Aorta (tissue), 5 donors: ENCODE results near the gene FRMD1. TPM values are rescaled to one million over a fixed set of nuclear protein-coding genes. Genes with fewer than 3 reads are reported as not detected.

Experiments used
- ATAC-seq: fragments of 200-7000 bp; cut with Tn5 transposase; one replicate; pipeline ENCODE4 v1.9.1; 2022; ENCODE audit warnings: moderate library complexity; ENCODE audit not compliant: low FRiP score
- DNase-seq, 2 donors: peaks; one replicate each; pipeline ENCODE4 v3.0.0-alpha.2; 2020
- H3K27ac ChIP-seq, 2 donors: one replicate each; pipeline ENCODE4 v1.5.1; 2013; ENCODE audit warnings: low read length in 2 of 2, mild to moderate bottlenecking in 2 of 2, moderate library complexity in 2 of 2, control low read depth in 1 of 2, inconsistent platforms in 1 of 2, low read depth in 1 of 2
- H3K27me3 ChIP-seq, 2 donors: one replicate each; pipeline ENCODE4 v1.6.1; 2013; ENCODE audit warnings: control low read depth in 1 of 2, low read length in 1 of 2, mild to moderate bottlenecking in 1 of 2, moderate library complexity in 1 of 2; ENCODE audit not compliant: insufficient read depth in 2 of 2, control insufficient read depth in 1 of 2
- H3K36me3 ChIP-seq, 2 donors: one replicate each; pipeline ENCODE4 v1.6.1; 2013; ENCODE audit warnings: control low read depth in 1 of 2, low read length in 1 of 2, mild to moderate bottlenecking in 1 of 2; ENCODE audit not compliant: insufficient read depth in 2 of 2, control insufficient read depth in 1 of 2
- H3K4me1 ChIP-seq, 2 donors: one replicate each; pipeline ENCODE4 v1.6.1; 2013; ENCODE audit warnings: low read length in 2 of 2, control low read depth in 1 of 2, mild to moderate bottlenecking in 1 of 2, moderate library complexity in 1 of 2; ENCODE audit not compliant: insufficient read depth in 2 of 2, control insufficient read depth in 1 of 2
- H3K4me3 ChIP-seq, 2 donors: one replicate each; pipeline ENCODE4 v1.5.1; 2013; ENCODE audit warnings: low read length in 2 of 2, control low read depth in 1 of 2, mild to moderate bottlenecking in 1 of 2
- H3K9me3 ChIP-seq: one replicate; pipeline ENCODE4 v1.6.1; 2013; ENCODE audit warnings: mild to moderate bottlenecking, low read length; ENCODE audit not compliant: control insufficient read depth
- WGBS, 2 donors: extraction: QIAGEN DNeasy Blood & Tissue Kit; methylation state at CpG; one replicate each; pipeline ENCODE4 v1.1.7; 2013; 5-methylcytosine and 5-hydroxymethylcytosine counted together
- intact Hi-C, 2 donors: fragments of 100-400 bp; cut with DNase I; formaldehyde crosslinking; loops; one replicate each; pipeline versions ENCODE4 v1.14.2 to v1.15.0; 2022
- polyA plus RNA-seq, 2 donors: library from polyadenylated mRNA; stranded (reverse); fragments of 200-250 nt; gene quantifications; one replicate each; pipeline ENCODE4 v1.2.3, GENCODE V29; 2013
- total RNA-seq, 2 donors: library from RNA; stranded (reverse); fragmentation: NEBNext Ultra II Directional; extraction: Animal tissue kit (Norgen Biotek cat#: 25700); gene quantifications; one replicate each; pipeline ENCODE4 v1.2.1, GENCODE V29; 2021
- donor health status: healthy with polysubstance abuse.
- donor health status: Bipolar disorder and iron deficiency.
- donor health status: DM: no; HTN: no; CAD: no.
- donor health status: DM: no; HTN: no; CAD: no.
- donor health status: DM: yes; HTN: yes; CAD: no.

Gene FRMD1
- total and polyA plus RNA-seq, 4 donors: 0.03 to 0.38 (median 0.13) TPM

DNA sequence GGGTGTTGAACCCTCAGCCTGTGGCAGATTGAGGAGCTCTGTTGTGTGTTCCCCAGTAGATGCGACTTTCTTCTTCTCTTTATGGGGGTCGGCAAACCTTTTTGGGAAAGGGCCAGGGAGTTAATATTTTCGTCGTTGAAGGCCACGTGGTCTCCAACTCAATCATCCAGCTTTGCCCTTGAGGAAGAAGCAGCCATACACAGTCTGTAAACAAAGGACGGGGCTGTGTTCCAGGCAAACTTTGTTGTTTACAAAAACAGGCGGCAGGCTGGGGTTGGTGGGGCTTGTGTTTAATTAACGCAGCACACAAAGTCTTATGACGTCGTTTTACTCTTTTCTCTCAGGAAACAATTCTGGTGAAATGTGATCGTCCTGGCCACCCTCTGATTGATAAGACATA is 61.4 kb downstream of the FRMD1 start:
- intact Hi-C loops: no loop called here
- Histone ChIP-seq H3K27ac (no peak overlapping the region), H3K36me3 (no peaks in the 10 kb centered on the region), H3K27me3 (peaks cover 0 to 2% of the 10 kb centered on the region in 2 donors), H3K4me3 (no peak overlapping the region), H3K4me1 (no peaks in the 10 kb centered on the region), H3K9me3 (peaks cover 2% of the 10 kb centered on the region)
- DNase-seq: no peak
- ATAC-seq: no peak
- 74 to 77% methylated on average over 11 of the region's 11 CpGs for WGBS, 2 donors

- intact Hi-C loops: no loop called here
- 86 to 90% methylated on average over 18 of the region's 18 CpGs for WGBS, 2 donors
- ATAC-seq: peak; percentile 24
These were observed 62.1 kb downstream of the FRMD1 start for GRCh38 chr6:168016721-168017525.

GRCh38 chr6:168016176-168016620 is 62.8 kb downstream of the FRMD1 start:
- ATAC-seq: no peak
- Histone ChIP-seq H3K4me3 (no peak overlapping the region), H3K36me3 (no peaks in the 10 kb centered on the region), H3K9me3 (peaks cover 3% of the 10 kb centered on the region), H3K27me3 (peaks cover 0 to 2% of the 10 kb centered on the region in 2 donors), H3K4me1 (no peaks in the 10 kb centered on the region), H3K27ac (no peak overlapping the region)
- WGBS, 2 donors: 96 to 97% methylated on average over 18 of the region's 18 CpGs
- intact Hi-C loops: no loop called here
- no peak for DNase-seq

More at GRCh38 chr6:168016721-168017525, 62.1 kb downstream of the FRMD1 start:
- DNase-seq: no peak
- H3K27ac ChIP-seq: no peak overlapping the region
- no peak overlapping the region for H3K4me3 ChIP-seq
- H3K9me3 ChIP-seq: peaks cover 3% of the 10 kb centered on the region
- no peaks in the 10 kb centered on the region for H3K36me3 ChIP-seq
- H3K27me3 ChIP-seq: peaks cover 0 to 2% of the 10 kb centered on the region in 2 donors
- H3K4me1 ChIP-seq: no peaks in the 10 kb centered on the region

- 85 to 89% methylated on average over 14 of the region's 14 CpGs for WGBS, 2 donors
- H3K36me3 ChIP-seq: no peaks in the 10 kb centered on the region
- no peaks in the 10 kb centered on the region for H3K4me1 ChIP-seq
- H3K27me3 ChIP-seq: peaks cover 0 to 2% of the 10 kb centered on the region in 2 donors
- no peak overlapping the region for H3K4me3 ChIP-seq
- DNase-seq (no peak), ATAC-seq (no peak)
- H3K9me3 ChIP-seq: peaks cover 3% of the 10 kb centered on the region
- intact Hi-C loops: no loop called here
- no peak overlapping the region for H3K27ac ChIP-seq
These were observed 63.4 kb downstream of the FRMD1 start for GRCh38 chr6:168015482-168016175.

DNA sequence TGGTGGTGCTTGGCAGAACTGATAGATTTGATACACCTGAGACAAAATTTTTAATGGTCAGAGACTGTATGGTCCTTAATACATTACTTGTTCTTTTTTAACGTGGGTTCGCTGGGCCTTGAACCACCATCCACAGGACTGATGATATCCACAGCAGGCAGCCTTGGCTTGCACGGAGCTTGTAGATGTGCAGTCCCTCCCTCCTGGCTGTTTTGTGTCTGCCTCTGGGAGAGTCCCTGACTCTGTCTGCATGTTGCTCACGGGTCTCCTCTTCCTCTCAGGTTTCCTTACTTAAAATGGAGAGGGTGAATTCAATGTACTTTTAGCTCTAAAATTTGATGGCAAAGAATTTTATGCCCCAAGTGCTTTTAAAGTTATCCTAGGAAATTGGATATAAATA is 64.0 kb downstream of the FRMD1 start:
- H3K36me3 ChIP-seq: no peaks in the 10 kb centered on the region
- no peak for DNase-seq

DNA sequence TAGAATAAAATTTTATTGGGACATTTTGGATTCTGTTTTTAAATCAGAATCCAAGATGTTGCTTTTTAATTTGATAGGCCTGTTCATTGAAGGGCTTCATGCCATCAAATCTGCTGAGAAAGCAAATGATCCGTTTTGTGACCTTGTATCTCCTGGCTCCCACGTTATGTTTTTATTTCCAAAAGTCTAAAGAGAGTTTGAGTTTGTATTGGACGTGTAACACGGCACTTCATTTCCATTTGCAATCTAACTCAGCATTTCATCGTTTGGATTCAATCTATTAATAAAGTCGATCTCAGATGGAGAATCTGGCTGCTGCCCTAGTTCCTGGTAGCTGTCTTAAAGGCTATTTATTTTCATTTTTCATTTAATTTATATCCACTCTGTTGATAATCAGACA is 64.6 kb downstream of the FRMD1 start:
- ATAC-seq (no peak), DNase-seq (no peak)
- no peaks in the 10 kb centered on the region for H3K4me1 ChIP-seq
- no peak overlapping the region for H3K27ac ChIP-seq
- WGBS, 2 donors: 1 to 5% methylated on average over 6 of the region's 6 CpGs
- no peak overlapping the region for H3K4me3 ChIP-seq
- H3K36me3 ChIP-seq: no peaks in the 10 kb centered on the region
- peaks cover 0 to under 1% of the 10 kb centered on the region in 2 donors for H3K27me3 ChIP-seq
- H3K9me3 ChIP-seq: peaks cover 1% of the 10 kb centered on the region
- intact Hi-C loops: no loop called here

More for the DNA sequence above, 64.0 kb downstream of the FRMD1 start:
- no peak for ATAC-seq
- Histone ChIP-seq H3K9me3 (peaks cover 3% of the 10 kb centered on the region), H3K27me3 (peaks cover 0 to 2% of the 10 kb centered on the region in 2 donors), H3K4me1 (no peaks in the 10 kb centered on the region), H3K27ac (no peak overlapping the region), H3K4me3 (no peak overlapping the region)
- WGBS, 2 donors: 81 to 92% methylated on average over 4 of the region's 4 CpGs
- intact Hi-C loops: no loop called here

- 87 to 94% methylated on average over 7 of the region's 7 CpGs for WGBS, 2 donors
- intact Hi-C loops: no loop called here
- ATAC-seq: no peak
These were observed 65.6 kb downstream of the FRMD1 start for GRCh38 chr6:168013250-168013915.

DNA sequence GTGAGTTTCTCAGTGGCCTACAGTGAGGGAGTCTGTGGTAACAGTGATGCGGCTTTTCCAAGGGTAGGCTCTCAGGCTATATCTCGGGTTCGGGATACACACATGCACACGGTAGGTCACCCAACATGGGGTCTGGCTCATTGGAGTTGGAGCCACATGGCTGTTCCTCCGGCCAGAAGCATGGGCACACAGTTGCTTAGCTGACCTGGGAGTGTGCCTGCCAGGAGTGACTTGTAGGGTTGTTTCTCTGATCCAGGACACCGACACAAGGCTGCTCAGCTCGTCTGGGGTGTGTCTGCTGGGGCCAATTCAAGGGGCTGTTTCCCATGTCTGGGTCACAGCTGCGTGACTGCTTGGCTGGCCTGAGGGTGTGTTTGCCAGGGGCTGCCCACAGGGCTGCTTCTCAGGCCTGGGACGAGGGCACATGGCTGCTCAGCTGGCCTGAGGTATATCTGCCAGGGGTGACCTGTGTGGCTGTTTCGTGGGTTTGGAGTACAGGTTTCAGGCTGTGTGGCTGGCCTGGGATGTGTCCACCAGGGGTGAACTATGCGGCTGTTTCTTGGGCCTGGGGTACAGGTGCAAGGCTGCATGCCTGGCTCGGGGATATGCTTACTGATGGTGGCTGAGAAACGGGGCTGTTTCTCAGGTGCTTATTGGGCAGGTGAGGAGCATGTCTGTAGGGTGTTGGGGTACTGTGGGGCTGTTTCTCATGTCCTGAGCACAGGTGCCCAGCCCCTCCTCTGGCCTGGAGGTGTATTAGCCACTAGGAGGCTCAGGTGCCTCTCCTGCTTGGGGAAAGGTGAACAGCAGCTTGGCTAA is 66.4 kb downstream of the FRMD1 start:
- WGBS, 2 donors: 87 to 96% methylated on average over 13 of the region's 13 CpGs
- intact Hi-C loops: no loop called here
- H3K9me3 ChIP-seq: peaks cover 1% of the 10 kb centered on the region
- no peak overlapping the region for H3K4me3 ChIP-seq
- no peaks in the 10 kb centered on the region for H3K27me3 ChIP-seq
- no peaks in the 10 kb centered on the region for H3K36me3 ChIP-seq
- H3K27ac ChIP-seq: no peak overlapping the region
- no peaks in the 10 kb centered on the region for H3K4me1 ChIP-seq
- no peak for ATAC-seq
- peak in 1 of 2 donors; percentile 44 for DNase-seq

More at GRCh38 chr6:168013250-168013915, 65.6 kb downstream of the FRMD1 start:
- H3K4me3 ChIP-seq: no peak overlapping the region
- no peaks in the 10 kb centered on the region for H3K27me3 ChIP-seq
- no peaks in the 10 kb centered on the region for H3K36me3 ChIP-seq
- no peak overlapping the region for H3K27ac ChIP-seq
- H3K9me3 ChIP-seq: peaks cover 1% of the 10 kb centered on the region
- DNase-seq: peak in 1 of 2 donors; percentile 21
- H3K4me1 ChIP-seq: no peaks in the 10 kb centered on the region
